NCI-H1048 (cell line): ENCODE data around the gene SH3TC2.

Experiments
- DNase-seq: peaks from one replicate; lab custom pipeline; 2025; lab: John Stamatoyannopoulos, UW

The SH3TC2 gene

GRCh38 chr5:149028984-149029383 lies 33.9 kb downstream of the SH3TC2 start:
- no peak for DNase-seq

GRCh38 chr5:149028161-149028560 lies 34.7 kb downstream of the SH3TC2 start:
- DNase-seq, result no peak

GRCh38 chr5:149027636-149028035 lies 35.2 kb downstream of the SH3TC2 start:
- DNase-seq, result no peak

GRCh38 chr5:149024943-149025342 lies 37.9 kb downstream of the SH3TC2 start:
- DNase-seq, result no peak

GRCh38 chr5:149024477-149024876 lies 38.4 kb downstream of the SH3TC2 start:
- DNase-seq, result no peak

GRCh38 chr5:149022200-149022599 lies 40.7 kb downstream of the SH3TC2 start:
- no peak for DNase-seq

- no peak for DNase-seq
Measured at GRCh38 chr5:149019679-149020078, 43.2 kb downstream of the SH3TC2 start.

GRCh38 chr5:149018909-149019443 lies 43.9 kb downstream of the SH3TC2 start:
- DNase-seq, result no peak

- no peak for DNase-seq
Measured at GRCh38 chr5:149017636-149018035, 45.2 kb downstream of the SH3TC2 start.

- DNase-seq, result no peak
Measured at GRCh38 chr5:149015561-149015960, 47.3 kb downstream of the SH3TC2 start.

GRCh38 chr5:149015126-149015525 lies 47.7 kb downstream of the SH3TC2 start:
- no peak for DNase-seq

GRCh38 chr5:149014571-149015031 lies 48.3 kb downstream of the SH3TC2 start:
- DNase-seq, result no peak

GRCh38 chr5:149013796-149014195 lies 49.1 kb downstream of the SH3TC2 start:
- DNase-seq, result no peak

GRCh38 chr5:149012350-149012749 lies 50.5 kb downstream of the SH3TC2 start:
- DNase-seq, result no peak

- no peak for DNase-seq
Measured at GRCh38 chr5:149011728-149012127, 51.1 kb downstream of the SH3TC2 start.

GRCh38 chr5:149011084-149011483 lies 51.8 kb downstream of the SH3TC2 start:
- DNase-seq, result no peak

- DNase-seq, result no peak
Measured at GRCh38 chr5:149007174-149007573, 55.7 kb downstream of the SH3TC2 start.

- no peak for DNase-seq
Measured at GRCh38 chr5:149006426-149006825, 56.4 kb downstream of the SH3TC2 start.

- DNase-seq, result no peak
Measured at GRCh38 chr5:149005077-149005892, 57.6 kb downstream of the SH3TC2 start.

- no peak for DNase-seq
Measured at GRCh38 chr5:149004559-149004958, 58.3 kb downstream of the SH3TC2 start.

- no peak for DNase-seq
Measured at GRCh38 chr5:149002761-149003689, 59.8 kb downstream of the SH3TC2 start.

- no peak for DNase-seq
Measured at GRCh38 chr5:149002053-149002452, 60.8 kb downstream of the SH3TC2 start.

GRCh38 chr5:149001162-149001561 lies 61.7 kb downstream of the SH3TC2 start:
- DNase-seq, result no peak
